ENCODE results near the gene NPAS3. TPM values are rescaled to one million over a fixed set of nuclear protein-coding genes. Genes with fewer than 3 reads are reported as not detected.
A peak's percentile ranks its signal among the peaks of the same experiment; 100 is the strongest.

NPAS3 gene
- total and polyA plus RNA-seq, 8 donors = 0.23 to 2.8 (median 1.4) TPM

DNA sequence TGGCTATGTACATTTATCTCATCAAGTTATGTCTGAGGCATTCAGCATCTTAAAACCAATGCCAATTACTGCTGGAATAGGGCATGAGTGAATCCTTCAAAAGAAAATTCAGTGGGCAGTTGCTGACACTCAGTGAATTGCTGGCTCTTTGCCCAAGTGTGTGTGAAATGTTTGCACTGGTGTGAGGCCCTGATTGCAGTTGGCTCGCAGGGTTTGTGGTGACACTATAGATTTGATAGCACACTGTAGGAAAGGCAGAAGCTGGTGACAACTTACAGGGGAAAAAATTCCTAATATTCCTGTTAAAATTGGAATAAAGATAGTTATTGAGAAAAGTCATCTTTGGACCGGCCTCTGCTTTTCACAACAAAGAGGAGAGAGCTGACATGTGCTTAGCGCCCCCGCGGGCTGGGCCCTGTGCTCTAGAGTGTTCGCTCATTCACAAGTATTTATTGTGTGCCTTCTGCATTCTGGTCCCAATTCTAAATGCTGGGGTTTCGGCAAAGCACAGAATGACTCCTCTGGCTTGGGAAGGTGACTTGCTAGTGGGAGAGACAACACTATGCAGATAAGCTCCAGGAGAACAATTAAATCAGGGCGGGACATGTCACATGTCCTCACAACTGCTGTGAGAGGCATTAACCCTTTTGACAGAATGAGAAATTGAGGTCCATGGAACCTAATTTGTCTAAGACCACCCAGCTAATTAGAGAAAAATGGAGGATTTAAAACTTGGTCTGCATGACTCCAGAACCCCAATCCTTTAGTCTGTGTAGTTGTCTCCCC is 418.7 kb downstream of the NPAS3 start:
- WGBS, 2 donors = 70 to 73% methylated on average over 8 of the region's 8 CpGs
- Histone ChIP-seq H3K36me3 (no peaks in the 10 kb centered on the region), H3K27ac (no peak overlapping the region), H3K9me3 (no peaks in the 10 kb centered on the region), H3K27me3 (no peaks in the 10 kb centered on the region), H3K4me1 (no peaks in the 10 kb centered on the region), H3K4me3 (no peak overlapping the region)
- no peak for FAIRE-seq
- peak in 3 of 4 donors; percentile 52 to 60 (median 56) for ATAC-seq
- peak in 2 of 6 donors; percentile 13 to 21 for DNase-seq
- TF ChIP-seq, protein P1, sequence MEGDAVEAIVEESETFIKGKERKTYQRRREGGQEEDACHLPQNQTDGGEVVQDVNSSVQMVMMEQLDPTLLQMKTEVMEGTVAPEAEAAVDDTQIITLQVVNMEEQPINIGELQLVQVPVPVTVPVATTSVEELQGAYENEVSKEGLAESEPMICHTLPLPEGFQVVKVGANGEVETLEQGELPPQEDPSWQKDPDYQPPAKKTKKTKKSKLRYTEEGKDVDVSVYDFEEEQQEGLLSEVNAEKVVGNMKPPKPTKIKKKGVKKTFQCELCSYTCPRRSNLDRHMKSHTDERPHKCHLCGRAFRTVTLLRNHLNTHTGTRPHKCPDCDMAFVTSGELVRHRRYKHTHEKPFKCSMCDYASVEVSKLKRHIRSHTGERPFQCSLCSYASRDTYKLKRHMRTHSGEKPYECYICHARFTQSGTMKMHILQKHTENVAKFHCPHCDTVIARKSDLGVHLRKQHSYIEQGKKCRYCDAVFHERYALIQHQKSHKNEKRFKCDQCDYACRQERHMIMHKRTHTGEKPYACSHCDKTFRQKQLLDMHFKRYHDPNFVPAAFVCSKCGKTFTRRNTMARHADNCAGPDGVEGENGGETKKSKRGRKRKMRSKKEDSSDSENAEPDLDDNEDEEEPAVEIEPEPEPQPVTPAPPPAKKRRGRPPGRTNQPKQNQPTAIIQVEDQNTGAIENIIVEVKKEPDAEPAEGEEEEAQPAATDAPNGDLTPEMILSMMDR (IDR thresholded peaks at IDR 0.05) = no peak
- intact Hi-C loops (cut with DNase I) = no loop called here

GRCh38 chr14:33359288-33359881 is 420.7 kb downstream of the NPAS3 start:
- peak in 2 of 4 donors; percentile 25 to 39 for ATAC-seq
- intact Hi-C loops (cut with DNase I) = no loop called here
- Histone ChIP-seq H3K4me1 (no peaks in the 10 kb centered on the region), H3K27ac (no peak overlapping the region), H3K4me3 (no peak overlapping the region), H3K27me3 (no peaks in the 10 kb centered on the region), H3K36me3 (no peaks in the 10 kb centered on the region), H3K9me3 (no peaks in the 10 kb centered on the region)
- DNase-seq = no peak
- FAIRE-seq = no peak
- TF ChIP-seq, protein P1 (IDR thresholded peaks at IDR 0.05) = no peak
- 85% methylated on average over 7 of the region's 7 CpGs for WGBS, 2 donors

DNA sequence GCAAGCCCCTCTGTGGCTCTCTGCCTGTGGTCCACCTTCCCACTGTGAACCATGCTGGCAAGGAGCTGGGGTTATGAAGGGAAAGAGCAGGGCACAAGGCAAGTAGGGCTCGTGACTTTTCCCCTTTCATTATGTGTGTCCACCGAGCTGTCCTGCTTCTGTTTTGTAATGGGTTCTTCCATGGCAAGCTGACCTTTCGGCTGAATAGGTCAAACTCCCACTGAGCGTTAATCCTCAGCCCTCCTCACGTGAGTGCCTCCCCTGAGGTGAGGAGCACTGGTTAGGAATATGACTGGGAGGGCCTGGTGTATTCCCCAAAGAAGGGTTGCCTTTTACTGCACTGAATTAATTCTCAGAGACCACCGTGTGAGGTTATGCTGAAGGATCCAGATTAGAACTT is 424.3 kb downstream of the NPAS3 start:
- no peaks in the 10 kb centered on the region for H3K4me1 ChIP-seq
- H3K27ac ChIP-seq = no peak overlapping the region
- no peaks in the 10 kb centered on the region for H3K36me3 ChIP-seq
- no peak for DNase-seq
- WGBS, 2 donors = 74 to 80% methylated on average over 6 of the region's 6 CpGs
- no peaks in the 10 kb centered on the region for H3K27me3 ChIP-seq
- H3K9me3 ChIP-seq = no peaks in the 10 kb centered on the region
- TF ChIP-seq, protein P1 (IDR thresholded peaks at IDR 0.05) = no peak
- H3K4me3 ChIP-seq = no peak overlapping the region
- no peak for ATAC-seq
- intact Hi-C loops (cut with DNase I) = no loop called here
- no peak for FAIRE-seq

DNA sequence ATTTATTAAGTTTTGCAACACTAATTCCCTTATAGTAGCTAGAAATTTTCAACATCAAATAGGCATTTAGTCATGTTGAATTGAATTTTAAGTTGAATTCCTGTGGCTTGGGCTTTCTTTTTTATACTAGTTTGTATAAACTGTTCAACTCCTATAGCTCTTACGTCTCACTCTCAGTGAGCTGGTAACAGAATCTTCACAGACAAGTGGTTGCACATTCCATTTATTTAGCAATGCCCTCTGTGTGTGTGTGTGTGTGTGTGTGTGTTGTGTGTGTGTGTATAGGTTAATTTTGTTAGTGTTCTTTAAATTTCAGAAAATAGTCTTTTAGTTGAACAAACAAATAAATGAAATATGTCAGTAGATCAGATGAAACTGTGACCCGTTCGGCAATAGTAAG is 425.0 kb downstream of the NPAS3 start:
- FAIRE-seq (no peak), ATAC-seq (no peak), DNase-seq (no peak)
- intact Hi-C loops (cut with DNase I) = no loop called here
- Histone ChIP-seq H3K27me3 (no peaks in the 10 kb centered on the region), H3K4me1 (no peaks in the 10 kb centered on the region), H3K9me3 (no peaks in the 10 kb centered on the region), H3K36me3 (no peaks in the 10 kb centered on the region), H3K4me3 (no peak overlapping the region), H3K27ac (no peak overlapping the region)
- TF ChIP-seq, protein P1 (IDR thresholded peaks at IDR 0.05) = no peak
- 80 to 84% methylated on average over 3 of the region's 3 CpGs for WGBS, 2 donors

- 58 to 61% methylated on average over 4 of the region's 4 CpGs for WGBS, 2 donors
- intact Hi-C loops (cut with DNase I) = no loop called here
- no peaks in the 10 kb centered on the region for H3K4me1 ChIP-seq
- TF ChIP-seq, protein P1 (IDR thresholded peaks at IDR 0.05) = no peak
- H3K27me3 ChIP-seq = no peaks in the 10 kb centered on the region
- no peaks in the 10 kb centered on the region for H3K9me3 ChIP-seq
- H3K4me3 ChIP-seq = no peak overlapping the region
- no peaks in the 10 kb centered on the region for H3K36me3 ChIP-seq
- ATAC-seq = no peak
- no peak overlapping the region for H3K27ac ChIP-seq
- no peak for FAIRE-seq
- DNase-seq = no peak
These were observed 425.8 kb downstream of the NPAS3 start for GRCh38 chr14:33364466-33364865.

Measured in pancreas (tissue), 10 donors.